Activated T-cell treated with anti-CD3 and anti-CD28 coated beads, Interleukin-2, amount 50 U/mL, for 24 hours (primary cell): Measurements from ENCODE around the gene BCO1.

Source experiments
- DNase-seq: peaks from one replicate; pipeline ENCODE4 v3.0.0-alpha.2; 2020
- H3K27ac Mint-ChIP-seq: 2 replicates; pipeline ENCODE4 v1.8.0; 2020; ENCODE audit warnings: mild to moderate bottlenecking, mixed read lengths
- H3K27me3 Mint-ChIP-seq: 2 replicates; pipeline ENCODE4 v1.8.0; 2020; ENCODE audit warnings: mixed read lengths
- H3K36me3 Mint-ChIP-seq: 2 replicates; pipeline ENCODE4 v1.8.0; 2020; ENCODE audit warnings: low read depth, mixed read lengths
- H3K4me1 Mint-ChIP-seq: 2 replicates; pipeline ENCODE4 v1.8.0; 2020; ENCODE audit warnings: low read depth, mixed read lengths
- H3K4me3 Mint-ChIP-seq: 2 replicates; pipeline ENCODE4 v1.8.0; 2020; ENCODE audit warnings: mild to moderate bottlenecking, moderate library complexity, mixed read lengths
- H3K9me3 Mint-ChIP-seq: 2 replicates; pipeline ENCODE4 v1.8.0; 2020; ENCODE audit warnings: mixed read lengths

Gene BCO1

GRCh38 chr16:81277541-81278080 is 39.1 kb downstream of the BCO1 start:
- H3K9me3 Mint-ChIP-seq: no peaks in the 10 kb centered on the region
- H3K27ac Mint-ChIP-seq: no peak overlapping the region
- no peaks in the 10 kb centered on the region for H3K36me3 Mint-ChIP-seq

GRCh38 chr16:81278526-81278925 is 40.0 kb downstream of the BCO1 start:
- no peak overlapping the region for H3K27ac Mint-ChIP-seq
- DNase-seq: no peak

More at GRCh38 chr16:81277541-81278080, 39.1 kb downstream of the BCO1 start:
- Mint-ChIP-seq H3K4me1 (no peaks in the 10 kb centered on the region), H3K27me3 (no peaks in the 10 kb centered on the region), H3K4me3 (no peak overlapping the region)
- DNase-seq: no peak

GRCh38 chr16:81279392-81279791 is 40.9 kb downstream of the BCO1 start:
- H3K4me1 Mint-ChIP-seq: no peaks in the 10 kb centered on the region
- H3K4me3 Mint-ChIP-seq: no peak overlapping the region
- H3K27ac Mint-ChIP-seq: no peak overlapping the region
- no peak for DNase-seq
- no peaks in the 10 kb centered on the region for H3K27me3 Mint-ChIP-seq
- H3K9me3 Mint-ChIP-seq: no peaks in the 10 kb centered on the region
- H3K36me3 Mint-ChIP-seq: no peaks in the 10 kb centered on the region

More at GRCh38 chr16:81278526-81278925, 40.0 kb downstream of the BCO1 start:
- Mint-ChIP-seq H3K36me3 (no peaks in the 10 kb centered on the region), H3K4me3 (no peak overlapping the region), H3K4me1 (no peaks in the 10 kb centered on the region), H3K9me3 (no peaks in the 10 kb centered on the region), H3K27me3 (no peaks in the 10 kb centered on the region)

- no peak for DNase-seq
- Mint-ChIP-seq H3K9me3 (no peaks in the 10 kb centered on the region), H3K4me3 (no peak overlapping the region), H3K36me3 (no peaks in the 10 kb centered on the region), H3K4me1 (no peaks in the 10 kb centered on the region), H3K27ac (no peak overlapping the region), H3K27me3 (no peaks in the 10 kb centered on the region)
Measured at GRCh38 chr16:81280393-81280792, 41.9 kb downstream of the BCO1 start.

- Mint-ChIP-seq H3K4me1 (no peaks in the 10 kb centered on the region), H3K9me3 (no peaks in the 10 kb centered on the region), H3K36me3 (no peaks in the 10 kb centered on the region), H3K27ac (no peak overlapping the region), H3K27me3 (no peaks in the 10 kb centered on the region), H3K4me3 (no peak overlapping the region)
- DNase-seq: no peak
Measured at GRCh38 chr16:81283044-81283443, 44.6 kb downstream of the BCO1 start.

- H3K4me3 Mint-ChIP-seq: no peak overlapping the region
- DNase-seq: no peak
- no peaks in the 10 kb centered on the region for H3K36me3 Mint-ChIP-seq
- H3K9me3 Mint-ChIP-seq: no peaks in the 10 kb centered on the region
- no peaks in the 10 kb centered on the region for H3K4me1 Mint-ChIP-seq
- H3K27me3 Mint-ChIP-seq: no peaks in the 10 kb centered on the region
- no peak overlapping the region for H3K27ac Mint-ChIP-seq
Measured at GRCh38 chr16:81284995-81285600, 46.6 kb downstream of the BCO1 start.

GRCh38 chr16:81286190-81286589 is 47.7 kb downstream of the BCO1 start:
- H3K9me3 Mint-ChIP-seq: no peaks in the 10 kb centered on the region
- no peak for DNase-seq
- no peak overlapping the region for H3K27ac Mint-ChIP-seq
- H3K4me1 Mint-ChIP-seq: no peaks in the 10 kb centered on the region
- H3K36me3 Mint-ChIP-seq: no peaks in the 10 kb centered on the region
- no peak overlapping the region for H3K4me3 Mint-ChIP-seq
- peaks cover 6% of the 10 kb centered on the region for H3K27me3 Mint-ChIP-seq

GRCh38 chr16:81291117-81291516 is 52.6 kb downstream of the BCO1 start:
- no peaks in the 10 kb centered on the region for H3K9me3 Mint-ChIP-seq
- H3K27ac Mint-ChIP-seq: no peak overlapping the region
- no peak for DNase-seq
- no peak overlapping the region for H3K4me3 Mint-ChIP-seq
- no peaks in the 10 kb centered on the region for H3K4me1 Mint-ChIP-seq
- H3K27me3 Mint-ChIP-seq: peaks cover 29% of the 10 kb centered on the region
- no peaks in the 10 kb centered on the region for H3K36me3 Mint-ChIP-seq

GRCh38 chr16:81292936-81293335 is 54.4 kb downstream of the BCO1 start:
- Mint-ChIP-seq H3K27ac (no peak overlapping the region), H3K4me3 (no peak overlapping the region), H3K36me3 (no peaks in the 10 kb centered on the region), H3K27me3 (peaks cover 33% of the 10 kb centered on the region), H3K9me3 (no peaks in the 10 kb centered on the region), H3K4me1 (no peaks in the 10 kb centered on the region)
- no peak for DNase-seq

- Mint-ChIP-seq H3K27ac (no peak overlapping the region), H3K27me3 (peaks cover 35% of the 10 kb centered on the region), H3K4me3 (no peak overlapping the region), H3K4me1 (no peaks in the 10 kb centered on the region), H3K36me3 (no peaks in the 10 kb centered on the region), H3K9me3 (no peaks in the 10 kb centered on the region)
- no peak for DNase-seq
Measured at GRCh38 chr16:81293909-81294802, 55.7 kb downstream of the BCO1 start.

- Mint-ChIP-seq H3K4me3 (no peak overlapping the region), H3K4me1 (peaks cover 2% of the 10 kb centered on the region), H3K36me3 (no peaks in the 10 kb centered on the region), H3K27ac (no peak overlapping the region), H3K27me3 (peaks cover 24% of the 10 kb centered on the region), H3K9me3 (peaks cover 3% of the 10 kb centered on the region)
- DNase-seq: no peak
Measured at GRCh38 chr16:81296631-81297030, 58.1 kb downstream of the BCO1 start.

GRCh38 chr16:81307770-81308169 is 69.3 kb downstream of the BCO1 start:
- H3K27me3 Mint-ChIP-seq: no peaks in the 10 kb centered on the region
- H3K4me1 Mint-ChIP-seq: peaks cover 52% of the 10 kb centered on the region
- no peak overlapping the region for H3K4me3 Mint-ChIP-seq
- no peaks in the 10 kb centered on the region for H3K36me3 Mint-ChIP-seq
- H3K27ac Mint-ChIP-seq: peak overlapping the region; percentile 26
- H3K9me3 Mint-ChIP-seq: no peaks in the 10 kb centered on the region
- no peak for DNase-seq

- Mint-ChIP-seq H3K36me3 (peaks cover 6% of the 10 kb centered on the region), H3K4me3 (peak overlapping the region; percentile 29)
Measured at GRCh38 chr16:81310045-81310644, 71.7 kb downstream of the BCO1 start.

GRCh38 chr16:81311762-81312161 is 73.3 kb downstream of the BCO1 start:
- Mint-ChIP-seq H3K27me3 (no peaks in the 10 kb centered on the region), H3K27ac (no peak overlapping the region), H3K36me3 (peaks cover 6% of the 10 kb centered on the region), H3K4me1 (peaks cover 73% of the 10 kb centered on the region), H3K9me3 (no peaks in the 10 kb centered on the region), H3K4me3 (no peak overlapping the region)
- DNase-seq: no peak

More at GRCh38 chr16:81310045-81310644, 71.7 kb downstream of the BCO1 start:
- H3K4me1 Mint-ChIP-seq: peaks cover 68% of the 10 kb centered on the region
- peak overlapping the region; percentile 84 for H3K27ac Mint-ChIP-seq
- no peak for DNase-seq
- no peaks in the 10 kb centered on the region for H3K9me3 Mint-ChIP-seq
- H3K27me3 Mint-ChIP-seq: no peaks in the 10 kb centered on the region
